H9 (cell line): ENCODE data around the gene PPP1R13L. TPM values are rescaled to one million over a fixed set of nuclear protein-coding genes. Genes with fewer than 3 reads are reported as not detected.

Source experiments
- DNase-seq: peaks from one replicate; pipeline ENCODE4 v3.0.0-alpha.2; 2017
- H2AFZ ChIP-seq: one replicate; pipeline ENCODE4 v1.6.1; 2013; ENCODE audit warnings: mild to moderate bottlenecking, low read length, control low read depth, moderate library complexity
- H2AK5ac ChIP-seq: 2 replicates; pipeline ENCODE4 v1.6.1; 2013; ENCODE audit warnings: low read length, control low read depth, mixed read lengths; ENCODE audit not compliant: insufficient read length
- H2BK120ac ChIP-seq: one replicate; pipeline ENCODE4 v1.6.1; 2013; ENCODE audit warnings: low read depth, mild to moderate bottlenecking, low read length, control low read depth, inconsistent platforms; ENCODE audit not compliant: poor library complexity, severe bottlenecking
- H2BK12ac ChIP-seq: 2 replicates; pipeline ENCODE4 v1.6.1; 2013; ENCODE audit warnings: low read length, control low read depth, mixed read lengths, low read depth; ENCODE audit not compliant: insufficient read length
- H2BK15ac ChIP-seq: 2 replicates; pipeline ENCODE4 v1.6.1; 2013; ENCODE audit warnings: low read depth, low read length, control low read depth
- H2BK20ac ChIP-seq: one replicate; pipeline ENCODE4 v1.6.1; 2013; ENCODE audit warnings: low read depth, mild to moderate bottlenecking, low read length, control low read depth, inconsistent platforms; ENCODE audit not compliant: poor library complexity, severe bottlenecking
- H2BK5ac ChIP-seq: 2 replicates; pipeline ENCODE4 v1.6.1; 2013; ENCODE audit warnings: low read length, control low read depth, mixed read lengths; ENCODE audit not compliant: insufficient read length
- H3K14ac ChIP-seq: 2 replicates; pipeline ENCODE4 v1.6.1; 2013; ENCODE audit warnings: low read length, control low read depth; ENCODE audit not compliant: insufficient read depth
- H3K18ac ChIP-seq: 2 replicates; pipeline ENCODE4 v1.6.1; 2013; ENCODE audit warnings: low read depth, mild to moderate bottlenecking, mixed read lengths, low read length, control low read depth; ENCODE audit not compliant: insufficient read length
- H3K23ac ChIP-seq: 2 replicates; pipeline ENCODE4 v1.6.1; 2013; ENCODE audit warnings: low read length, control low read depth, mixed read lengths, low read depth; ENCODE audit not compliant: insufficient read length
- H3K23me2 ChIP-seq: 2 replicates; pipeline ENCODE4 v1.6.1; 2013; ENCODE audit warnings: low read depth, mild to moderate bottlenecking, mixed read lengths, low read length, control low read depth; ENCODE audit not compliant: insufficient read length, poor library complexity, severe bottlenecking
- H3K27ac ChIP-seq: 2 replicates; pipeline ENCODE4 v1.5.1; 2013; ENCODE audit warnings: low read length, control low read depth, mixed read lengths, low read depth; ENCODE audit not compliant: insufficient read length
- H3K27me3 ChIP-seq: 2 replicates; pipeline ENCODE4 v1.6.1; 2013; ENCODE audit warnings: low read length, control low read depth, inconsistent platforms; ENCODE audit not compliant: insufficient read depth
- H3K4ac ChIP-seq: 2 replicates; pipeline ENCODE4 v1.6.1; 2013; ENCODE audit warnings: low read depth, mild to moderate bottlenecking, control low read depth, inconsistent platforms, low read length, moderate library complexity
- H3K4me1 ChIP-seq: 2 replicates; pipeline ENCODE4 v1.6.1; 2013; ENCODE audit warnings: low read length, control low read depth, inconsistent platforms; ENCODE audit not compliant: insufficient read depth
- H3K4me2 ChIP-seq: 2 replicates; pipeline ENCODE4 v1.6.1; 2013; ENCODE audit warnings: low read length, control low read depth, mixed read lengths; ENCODE audit not compliant: insufficient read length, insufficient read depth
- H3K56ac ChIP-seq: 2 replicates; pipeline ENCODE4 v1.6.1; 2013; ENCODE audit warnings: low read depth, mild to moderate bottlenecking, mixed read lengths, low read length, control low read depth; ENCODE audit not compliant: insufficient read length
- H3K79me1 ChIP-seq: 2 replicates; pipeline ENCODE4 v1.6.1; 2013; ENCODE audit warnings: low read depth, mild to moderate bottlenecking, moderate library complexity, low read length, control low read depth, inconsistent platforms; ENCODE audit not compliant: insufficient read depth, poor library complexity, severe bottlenecking
- H3K79me2 ChIP-seq: 2 replicates; pipeline ENCODE4 v1.6.1; 2013; ENCODE audit warnings: low read length, control low read depth, inconsistent platforms; ENCODE audit not compliant: insufficient read depth
- H3K9ac ChIP-seq: 2 replicates; pipeline ENCODE4 v1.6.1; 2013; ENCODE audit warnings: low read length, control low read depth, mixed read lengths; ENCODE audit not compliant: insufficient read length; ENCODE audit errors: extremely low read depth
- H3K9me3 ChIP-seq: one replicate; pipeline ENCODE4 v1.6.1; 2013; ENCODE audit warnings: low read depth, low read length, inconsistent platforms; ENCODE audit not compliant: control insufficient read depth
- H3T11ph ChIP-seq: one replicate; pipeline ENCODE4 v1.6.1; 2013; ENCODE audit warnings: mild to moderate bottlenecking, low read length, control low read depth, inconsistent platforms
- H4K20me1 ChIP-seq: one replicate; pipeline ENCODE4 v1.6.1; 2013; ENCODE audit not compliant: control insufficient read depth, insufficient read length, insufficient read depth
- H4K5ac ChIP-seq: 2 replicates; pipeline ENCODE4 v1.6.1; 2013; ENCODE audit warnings: low read depth, mild to moderate bottlenecking, mixed read lengths, low read length, control low read depth; ENCODE audit not compliant: insufficient read length
- H4K8ac ChIP-seq: replicated peaks from 2 replicates; pipeline ENCODE4 v1.6.1; 2013; ENCODE audit warnings: low read length, control low read depth, mixed read lengths, low read depth; ENCODE audit not compliant: insufficient read length
- H4K91ac ChIP-seq: 2 replicates; pipeline ENCODE4 v1.6.1; 2013; ENCODE audit warnings: low read depth, mild to moderate bottlenecking, moderate library complexity, mixed read lengths, low read length, control low read depth; ENCODE audit not compliant: insufficient read length
- H3K27ac Mint-ChIP-seq, 3 experiments: 2 replicates in 2 of 3; 3 replicates in 1 of 3; pipeline ENCODE4 v1.8.0; 2020 to 2021; ENCODE audit warnings: mixed read lengths in 3 of 3, mild to moderate bottlenecking in 1 of 3, moderate library complexity in 1 of 3
- H3K27me3 Mint-ChIP-seq: 2 replicates; pipeline ENCODE4 v1.8.0; 2021; ENCODE audit warnings: low read depth, mild to moderate bottlenecking, moderate library complexity, mixed read lengths
- H3K36me3 Mint-ChIP-seq, 3 experiments: 2 replicates in 2 of 3; 3 replicates in 1 of 3; pipeline ENCODE4 v1.8.0; 2020 to 2021; ENCODE audit warnings: low read depth in 3 of 3, mixed read lengths in 3 of 3; ENCODE audit not compliant: insufficient read depth in 1 of 3
- H3K4me1 Mint-ChIP-seq, 2 experiments: 2 replicates each; pipeline ENCODE4 v1.8.0; 2020; ENCODE audit warnings: mixed read lengths in 2 of 2
- H3K4me3 Mint-ChIP-seq, 2 experiments: 2 replicates in 1 of 2; 3 replicates in 1 of 2; pipeline ENCODE4 v1.8.0; 2020 to 2021; ENCODE audit warnings: mild to moderate bottlenecking in 2 of 2, mixed read lengths in 2 of 2, moderate library complexity in 1 of 2
- H3K9me3 Mint-ChIP-seq, 2 experiments: 2 replicates in 1 of 2; 3 replicates in 1 of 2; pipeline ENCODE4 v1.8.0; 2020; ENCODE audit warnings: mild to moderate bottlenecking in 2 of 2, mixed read lengths in 2 of 2, moderate library complexity in 1 of 2
- WGBS: extraction: QIAGEN DNeasy Blood & Tissue Kit; methylation state at CpG from one replicate; pipeline ENCODE4 v1.1.7; 2013; ENCODE audit warnings: missing lambda C conversion rate, low lambda C conversion rate, mixed read lengths; ENCODE audit not compliant: insufficient read length; ENCODE audit errors: extremely low coverage; 5-methylcytosine and 5-hydroxymethylcytosine counted together
- total RNA-seq: library from RNA; stranded (reverse); gene quantifications from 2 replicates; pipeline ENCODE4 v1.2.1, GENCODE V29; 2021
- TF ChIP-seq, protein P1 (sequence below): fragments of 200-600 bp; sonication (generic); conservative IDR thresholded peaks from 3 replicates; pipeline ENCODE4 v1.8.0; 2021; ENCODE audit warnings: antibody characterized with exemption, mild to moderate bottlenecking

PPP1R13L gene
- total RNA-seq, 1 experiment from 2014 or later = 42.6 TPM

DNA sequence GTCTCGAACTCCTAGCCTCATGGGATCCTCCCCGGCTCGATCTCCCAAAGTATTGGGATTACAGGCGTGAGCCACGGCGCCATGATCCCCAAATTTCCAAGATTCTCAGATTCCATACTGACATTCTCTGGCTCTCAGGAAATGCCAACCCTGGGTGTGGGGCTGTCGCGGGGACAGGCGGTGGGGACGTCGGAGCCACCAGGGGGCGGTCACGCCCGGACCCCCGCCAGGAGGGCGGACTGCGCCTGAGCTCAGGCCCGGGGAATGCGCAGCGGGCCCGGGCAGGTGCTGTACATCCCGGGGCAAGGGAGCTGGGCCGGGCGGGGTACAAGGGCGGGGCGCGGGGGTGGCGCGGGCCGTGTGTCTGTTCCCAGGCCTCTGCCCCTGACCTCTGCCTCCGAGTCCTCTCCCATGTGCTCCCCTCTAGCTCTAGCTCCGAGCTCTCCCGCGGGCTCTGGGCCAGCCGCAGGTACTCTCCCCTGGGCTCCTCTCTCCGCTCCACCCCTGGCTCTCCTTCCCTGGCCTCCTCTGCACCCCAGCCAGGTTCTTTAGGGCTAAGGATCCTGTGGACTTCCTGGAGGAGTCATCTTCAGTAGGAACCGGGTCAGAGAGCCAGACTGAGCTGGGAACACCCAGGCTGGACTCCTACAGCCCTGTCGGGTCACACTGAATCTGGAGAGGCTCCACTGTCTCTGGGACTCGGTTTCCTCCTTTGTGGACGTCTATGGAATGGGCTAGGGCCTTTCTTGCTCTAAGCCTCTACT is 2.4 kb downstream of the PPP1R13L start:
- H3K79me2 ChIP-seq = no peaks in the 10 kb centered on the region; the same call in 1 of the 2 replicates

More for the DNA sequence above, 2.4 kb downstream of the PPP1R13L start:
- Histone ChIP-seq H3K14ac (no peak overlapping the region), H2BK120ac (no peak overlapping the region), H2AFZ (no peak overlapping the region), H4K20me1 (no peaks in the 10 kb centered on the region), H2BK15ac (no peak overlapping the region), H3K56ac (no peak overlapping the region), H2BK12ac (no peak overlapping the region), H3K9ac (no peak overlapping the region), H3T11ph (no peak overlapping the region), H4K5ac (no peak overlapping the region), H3K27ac (no peak overlapping the region), H3K23ac (no peak overlapping the region), H2BK20ac (no peak overlapping the region), H2AK5ac (no peak overlapping the region), H3K79me1 (no peaks in the 10 kb centered on the region), H3K4me2 (no peak overlapping the region), H4K91ac (no peak overlapping the region), H3K18ac (no peak overlapping the region), H3K27me3 (no peaks in the 10 kb centered on the region; the same call in 1 of the 2 replicates), H3K4ac (no peak overlapping the region), H3K23me2 (peaks cover 24% of the 10 kb centered on the region), H3K4me1 (peaks cover 7% of the 10 kb centered on the region; the same call in 1 of the 2 replicates), H2BK5ac (no peak overlapping the region), H4K8ac (no peak overlapping the region), H3K9me3 (no peaks in the 10 kb centered on the region)
- peaks cover 0 to 2% (median 2%) of the 10 kb centered on the region in 3 experiments; a peak in 3 of 7 replicates for H3K36me3 Mint-ChIP-seq
- H3K4me3 Mint-ChIP-seq = peak overlapping the region; percentile 38 to 68; a peak in 4 of 5 replicates
- H3K4me1 Mint-ChIP-seq = peaks cover 25 to 32% of the 10 kb centered on the region in 2 experiments
- TF ChIP-seq, protein P1, sequence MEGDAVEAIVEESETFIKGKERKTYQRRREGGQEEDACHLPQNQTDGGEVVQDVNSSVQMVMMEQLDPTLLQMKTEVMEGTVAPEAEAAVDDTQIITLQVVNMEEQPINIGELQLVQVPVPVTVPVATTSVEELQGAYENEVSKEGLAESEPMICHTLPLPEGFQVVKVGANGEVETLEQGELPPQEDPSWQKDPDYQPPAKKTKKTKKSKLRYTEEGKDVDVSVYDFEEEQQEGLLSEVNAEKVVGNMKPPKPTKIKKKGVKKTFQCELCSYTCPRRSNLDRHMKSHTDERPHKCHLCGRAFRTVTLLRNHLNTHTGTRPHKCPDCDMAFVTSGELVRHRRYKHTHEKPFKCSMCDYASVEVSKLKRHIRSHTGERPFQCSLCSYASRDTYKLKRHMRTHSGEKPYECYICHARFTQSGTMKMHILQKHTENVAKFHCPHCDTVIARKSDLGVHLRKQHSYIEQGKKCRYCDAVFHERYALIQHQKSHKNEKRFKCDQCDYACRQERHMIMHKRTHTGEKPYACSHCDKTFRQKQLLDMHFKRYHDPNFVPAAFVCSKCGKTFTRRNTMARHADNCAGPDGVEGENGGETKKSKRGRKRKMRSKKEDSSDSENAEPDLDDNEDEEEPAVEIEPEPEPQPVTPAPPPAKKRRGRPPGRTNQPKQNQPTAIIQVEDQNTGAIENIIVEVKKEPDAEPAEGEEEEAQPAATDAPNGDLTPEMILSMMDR = peak; percentile 85
- peak; percentile 85 for DNase-seq
- no peak overlapping the region for H3K27ac Mint-ChIP-seq
- peaks cover 4% of the 10 kb centered on the region; the same call in 1 of the 2 replicates for H3K27me3 Mint-ChIP-seq
- WGBS = no CpG with 5 or more reads among the region's 40 CpGs
- no peaks in the 10 kb centered on the region; a peak in 1 of 5 replicates for H3K9me3 Mint-ChIP-seq
